WTC11 (cell line): ENCODE measurements around the gene IL1B. TPM values are rescaled to one million over a fixed set of nuclear protein-coding genes. Genes with fewer than 3 reads are reported as not detected.

Experiments used
- ATAC-seq: fragments of 200-7000 bp; cut with Tn5 transposase; 2 replicates; pipeline ENCODE4 v1.10.0; 2021; ENCODE audit warnings: mild to moderate bottlenecking, moderate library complexity
- CTCF ChIA-PET: fragments of 300-600 bp; sonication (Branson Sonifier 250); formaldehyde crosslinking; loops from one replicate; lab custom pipeline; 2021; ENCODE audit warnings: antibody characterized with exemption; lab: Charles Lee
- POLR2A ChIA-PET: fragments of 350-600 bp; sonication (Branson Sonifier 250); formaldehyde crosslinking; loops from one replicate; lab custom pipeline; 2021; ENCODE audit warnings: antibody characterized with exemption; lab: Charles Lee
- DNase-seq: peaks from one replicate; pipeline ENCODE4 v3.0.0; 2021; ENCODE audit warnings: low spot score
- H3K27ac Mint-ChIP-seq: 2 replicates; pipeline ENCODE4 v1.8.0; 2021; ENCODE audit warnings: mixed read lengths
- H3K27me3 Mint-ChIP-seq: 2 replicates; pipeline ENCODE4 v1.8.0; 2021; ENCODE audit warnings: low read depth, mild to moderate bottlenecking, moderate library complexity, mixed read lengths
- H3K36me3 Mint-ChIP-seq: 2 replicates; pipeline ENCODE4 v1.8.0; 2021; ENCODE audit warnings: mixed read lengths
- H3K4me1 Mint-ChIP-seq: 2 replicates; pipeline ENCODE4 v1.8.0; 2022; ENCODE audit warnings: mixed read lengths
- H3K4me3 Mint-ChIP-seq: 2 replicates; pipeline ENCODE4 v1.8.0; 2021; ENCODE audit warnings: mild to moderate bottlenecking, moderate library complexity, mixed read lengths
- H3K9me3 Mint-ChIP-seq: 2 replicates; pipeline ENCODE4 v1.8.0; 2021; ENCODE audit warnings: mixed read lengths
- FOXK1 ChIP-seq: sonication (generic); formaldehyde crosslinking; IDR thresholded peaks from 2 replicates; pipeline ENCODE4 v1.8.0; 2022; ENCODE audit warnings: mild to moderate bottlenecking, moderate library complexity, missing genetic modification reagents
- GTF2I ChIP-seq: fragments of 250-450 bp; sonication (Bioruptor Pico); conservative IDR thresholded peaks from 2 replicates; pipeline ENCODE4 v1.4.0; 2021; ENCODE audit warnings: mild to moderate bottlenecking
- HMGA2 ChIP-seq: fragments of 250-450 bp; sonication (Bioruptor Pico); IDR thresholded peaks from 2 replicates; pipeline ENCODE4 v1.4.0; 2021; ENCODE audit warnings: mild to moderate bottlenecking, moderate library complexity
- MYBL2 ChIP-seq: sonication (generic); formaldehyde crosslinking; IDR thresholded peaks from 2 replicates; pipeline ENCODE4 v1.8.1; 2023; ENCODE audit warnings: mild to moderate bottlenecking, moderate library complexity, missing genetic modification reagents
- NFE2L1 ChIP-seq: sonication (generic); formaldehyde crosslinking; IDR thresholded peaks from 2 replicates; pipeline ENCODE4 v1.8.1; 2023; ENCODE audit warnings: missing genetic modification reagents
- NR1H2 ChIP-seq: sonication (generic); formaldehyde crosslinking; IDR thresholded peaks from 2 replicates; pipeline ENCODE4 v1.9.0; 2021; ENCODE audit warnings: mild to moderate bottlenecking, moderate library complexity, missing genetic modification reagents
- SMAD4 ChIP-seq: sonication (generic); formaldehyde crosslinking; IDR thresholded peaks from 2 replicates; pipeline ENCODE4 v1.8.0; 2022; ENCODE audit warnings: mild to moderate bottlenecking, missing genetic modification reagents
- TCF7 ChIP-seq: sonication (generic); formaldehyde crosslinking; IDR thresholded peaks from 2 replicates; pipeline ENCODE4 v1.8.0; 2022; ENCODE audit warnings: mild to moderate bottlenecking, low read depth, missing genetic modification reagents, moderate library complexity
- ZNF219 ChIP-seq: sonication (generic); formaldehyde crosslinking; IDR thresholded peaks from 2 replicates; pipeline ENCODE4 v1.8.0; 2023; ENCODE audit warnings: missing genetic modification reagents, mild to moderate bottlenecking, borderline replicate concordance
- total RNA-seq: library from RNA; stranded (reverse); gene quantifications from 3 replicates; pipeline ENCODE4 v1.2.3, GENCODE V29; 2021
- TF ChIP-seq, protein P1 (sequence below): sonication (generic); formaldehyde crosslinking; IDR thresholded peaks from 2 replicates; pipeline ENCODE4 v1.8.1; 2023; ENCODE audit warnings: mild to moderate bottlenecking, missing genetic modification reagents, moderate library complexity
- TF ChIP-seq, protein P2 (sequence below): sonication (generic); formaldehyde crosslinking; IDR thresholded peaks from 2 replicates; pipeline ENCODE4 v1.8.1; 2022; ENCODE audit warnings: low read depth, missing genetic modification reagents, borderline replicate concordance
- TF ChIP-seq, protein P3 (sequence below): sonication (generic); formaldehyde crosslinking; IDR thresholded peaks from 2 replicates; pipeline ENCODE4 v1.8.1; 2022; ENCODE audit warnings: mild to moderate bottlenecking, moderate library complexity, missing genetic modification reagents
- TF ChIP-seq, protein P4 (sequence below): sonication (generic); formaldehyde crosslinking; IDR thresholded peaks from 2 replicates; pipeline ENCODE4 v1.8.0; 2022; ENCODE audit warnings: mild to moderate bottlenecking, missing genetic modification reagents
- TF ChIP-seq, protein P5 (sequence below): fragments of 250-450 bp; sonication (Bioruptor Pico); conservative IDR thresholded peaks from 2 replicates; pipeline ENCODE4 v1.9.0; 2021; ENCODE audit warnings: mild to moderate bottlenecking

IL1B gene
- total RNA-seq, 1 experiment from 2014 or later, result not detected

DNA sequence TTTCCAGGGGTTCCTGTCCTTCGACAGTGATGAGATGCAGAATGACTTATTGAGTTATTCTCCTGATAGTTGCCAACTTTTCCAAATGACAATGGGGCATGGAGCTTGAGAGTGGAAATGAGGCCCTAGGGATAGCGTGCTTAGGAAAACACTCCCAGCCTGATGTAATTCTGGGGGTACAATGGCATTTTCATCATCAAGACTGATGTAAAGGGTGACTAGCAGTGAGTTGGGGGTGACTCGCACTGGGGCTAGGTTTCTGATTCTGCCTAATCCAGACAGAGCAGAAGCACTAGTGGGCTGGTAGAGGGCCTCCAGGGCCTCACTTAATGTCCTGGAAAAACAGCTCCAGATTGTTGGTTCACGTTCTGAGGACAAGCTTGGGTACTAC, 40.4 kb upstream of the IL1B start:
- no peak overlapping the region for H3K4me3 Mint-ChIP-seq
- no peaks in the 10 kb centered on the region; the same call in 1 of the 2 replicates for H3K4me1 Mint-ChIP-seq
- H3K9me3 Mint-ChIP-seq, result no peaks in the 10 kb centered on the region
- H3K27ac Mint-ChIP-seq, result no peak overlapping the region
- no peaks in the 10 kb centered on the region for H3K27me3 Mint-ChIP-seq
- DNase-seq, result no peak
- no peak for TF ChIP-seq MYBL2 (CRISPR knock-in tag)
- TF ChIP-seq GTF2I (CRISPR knock-in tag), result no peak
- TF ChIP-seq, protein P1, sequence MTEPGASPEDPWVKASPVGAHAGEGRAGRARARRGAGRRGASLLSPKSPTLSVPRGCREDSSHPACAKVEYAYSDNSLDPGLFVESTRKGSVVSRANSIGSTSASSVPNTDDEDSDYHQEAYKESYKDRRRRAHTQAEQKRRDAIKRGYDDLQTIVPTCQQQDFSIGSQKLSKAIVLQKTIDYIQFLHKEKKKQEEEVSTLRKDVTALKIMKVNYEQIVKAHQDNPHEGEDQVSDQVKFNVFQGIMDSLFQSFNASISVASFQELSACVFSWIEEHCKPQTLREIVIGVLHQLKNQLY (CRISPR knock-in tag), result no peak
- TF ChIP-seq, protein P2, sequence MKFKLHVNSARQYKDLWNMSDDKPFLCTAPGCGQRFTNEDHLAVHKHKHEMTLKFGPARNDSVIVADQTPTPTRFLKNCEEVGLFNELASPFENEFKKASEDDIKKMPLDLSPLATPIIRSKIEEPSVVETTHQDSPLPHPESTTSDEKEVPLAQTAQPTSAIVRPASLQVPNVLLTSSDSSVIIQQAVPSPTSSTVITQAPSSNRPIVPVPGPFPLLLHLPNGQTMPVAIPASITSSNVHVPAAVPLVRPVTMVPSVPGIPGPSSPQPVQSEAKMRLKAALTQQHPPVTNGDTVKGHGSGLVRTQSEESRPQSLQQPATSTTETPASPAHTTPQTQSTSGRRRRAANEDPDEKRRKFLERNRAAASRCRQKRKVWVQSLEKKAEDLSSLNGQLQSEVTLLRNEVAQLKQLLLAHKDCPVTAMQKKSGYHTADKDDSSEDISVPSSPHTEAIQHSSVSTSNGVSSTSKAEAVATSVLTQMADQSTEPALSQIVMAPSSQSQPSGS (CRISPR knock-in tag), result no peak
- no peak for TF ChIP-seq ZNF219 (CRISPR knock-in tag)
- TF ChIP-seq, all 79 proteins: peak for 0
- H3K36me3 Mint-ChIP-seq, result no peaks in the 10 kb centered on the region
- POLR2A ChIA-PET, result no interaction called here
- CTCF ChIA-PET, result interaction anchor here (1.0 kb wide), 1 partner anchor 65 kb away, joined by 4 read pairs; no protein-coding TSS in a partner anchor
- ATAC-seq, result no peak

DNA sequence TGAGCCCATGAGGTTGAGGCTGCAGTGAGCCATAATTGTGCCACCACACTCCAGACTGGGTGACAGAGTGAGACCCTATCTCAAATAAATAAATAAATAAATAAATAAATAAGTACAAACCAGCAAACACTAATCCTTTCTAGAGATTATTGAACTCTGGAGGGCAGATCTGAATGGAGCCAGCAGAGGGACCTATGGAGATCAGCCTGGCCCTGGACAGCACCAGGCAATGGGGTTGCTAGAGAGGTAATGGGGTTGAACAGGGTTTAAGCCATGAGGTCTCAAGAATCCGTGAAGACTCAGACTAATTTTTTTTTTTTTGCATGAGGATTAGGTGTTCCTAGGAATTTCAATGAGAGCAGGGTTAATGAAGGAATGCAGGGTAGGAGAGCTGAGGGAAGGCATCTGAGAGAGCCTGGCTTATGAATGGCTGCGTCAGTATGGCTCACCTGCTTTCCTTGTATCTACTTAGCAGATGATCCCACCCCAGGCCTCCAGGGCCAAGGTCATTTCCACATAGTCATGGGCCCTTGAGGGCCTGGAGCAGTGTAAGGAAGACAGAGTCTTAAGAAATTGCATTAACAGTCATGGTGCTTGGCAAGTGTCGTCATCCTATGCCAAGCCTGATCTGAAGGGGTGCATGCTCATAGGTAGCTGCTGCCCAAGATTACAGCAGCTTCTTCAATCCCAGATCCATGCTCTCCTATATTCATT, 39.8 kb upstream of the IL1B start:
- H3K9me3 Mint-ChIP-seq, result no peaks in the 10 kb centered on the region
- CTCF ChIA-PET, result interaction anchor here (1.0 kb wide), 1 partner anchor 65 kb away, joined by 4 read pairs; no protein-coding TSS in a partner anchor
- ATAC-seq, result peak; percentile 47
- DNase-seq, result no peak
- H3K36me3 Mint-ChIP-seq, result no peaks in the 10 kb centered on the region
- H3K4me1 Mint-ChIP-seq, result peaks cover 2% of the 10 kb centered on the region
- POLR2A ChIA-PET, result no interaction called here
- no peak overlapping the region for H3K4me3 Mint-ChIP-seq
- no peak overlapping the region for H3K27ac Mint-ChIP-seq
- no peak for TF ChIP-seq TCF7 (CRISPR knock-in tag)
- TF ChIP-seq SMAD4 (CRISPR knock-in tag), result no peak
- TF ChIP-seq, protein P3, sequence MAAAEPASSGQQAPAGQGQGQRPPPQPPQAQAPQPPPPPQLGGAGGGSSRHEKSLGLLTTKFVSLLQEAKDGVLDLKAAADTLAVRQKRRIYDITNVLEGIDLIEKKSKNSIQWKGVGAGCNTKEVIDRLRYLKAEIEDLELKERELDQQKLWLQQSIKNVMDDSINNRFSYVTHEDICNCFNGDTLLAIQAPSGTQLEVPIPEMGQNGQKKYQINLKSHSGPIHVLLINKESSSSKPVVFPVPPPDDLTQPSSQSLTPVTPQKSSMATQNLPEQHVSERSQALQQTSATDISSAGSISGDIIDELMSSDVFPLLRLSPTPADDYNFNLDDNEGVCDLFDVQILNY (CRISPR knock-in tag), result no peak
- no peak for TF ChIP-seq NR1H2 (CRISPR knock-in tag)
- TF ChIP-seq FOXK1 (CRISPR knock-in tag), result no peak
- TF ChIP-seq, protein P4, sequence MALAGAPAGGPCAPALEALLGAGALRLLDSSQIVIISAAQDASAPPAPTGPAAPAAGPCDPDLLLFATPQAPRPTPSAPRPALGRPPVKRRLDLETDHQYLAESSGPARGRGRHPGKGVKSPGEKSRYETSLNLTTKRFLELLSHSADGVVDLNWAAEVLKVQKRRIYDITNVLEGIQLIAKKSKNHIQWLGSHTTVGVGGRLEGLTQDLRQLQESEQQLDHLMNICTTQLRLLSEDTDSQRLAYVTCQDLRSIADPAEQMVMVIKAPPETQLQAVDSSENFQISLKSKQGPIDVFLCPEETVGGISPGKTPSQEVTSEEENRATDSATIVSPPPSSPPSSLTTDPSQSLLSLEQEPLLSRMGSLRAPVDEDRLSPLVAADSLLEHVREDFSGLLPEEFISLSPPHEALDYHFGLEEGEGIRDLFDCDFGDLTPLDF (CRISPR knock-in tag), result no peak
- H3K27me3 Mint-ChIP-seq, result no peaks in the 10 kb centered on the region

DNA sequence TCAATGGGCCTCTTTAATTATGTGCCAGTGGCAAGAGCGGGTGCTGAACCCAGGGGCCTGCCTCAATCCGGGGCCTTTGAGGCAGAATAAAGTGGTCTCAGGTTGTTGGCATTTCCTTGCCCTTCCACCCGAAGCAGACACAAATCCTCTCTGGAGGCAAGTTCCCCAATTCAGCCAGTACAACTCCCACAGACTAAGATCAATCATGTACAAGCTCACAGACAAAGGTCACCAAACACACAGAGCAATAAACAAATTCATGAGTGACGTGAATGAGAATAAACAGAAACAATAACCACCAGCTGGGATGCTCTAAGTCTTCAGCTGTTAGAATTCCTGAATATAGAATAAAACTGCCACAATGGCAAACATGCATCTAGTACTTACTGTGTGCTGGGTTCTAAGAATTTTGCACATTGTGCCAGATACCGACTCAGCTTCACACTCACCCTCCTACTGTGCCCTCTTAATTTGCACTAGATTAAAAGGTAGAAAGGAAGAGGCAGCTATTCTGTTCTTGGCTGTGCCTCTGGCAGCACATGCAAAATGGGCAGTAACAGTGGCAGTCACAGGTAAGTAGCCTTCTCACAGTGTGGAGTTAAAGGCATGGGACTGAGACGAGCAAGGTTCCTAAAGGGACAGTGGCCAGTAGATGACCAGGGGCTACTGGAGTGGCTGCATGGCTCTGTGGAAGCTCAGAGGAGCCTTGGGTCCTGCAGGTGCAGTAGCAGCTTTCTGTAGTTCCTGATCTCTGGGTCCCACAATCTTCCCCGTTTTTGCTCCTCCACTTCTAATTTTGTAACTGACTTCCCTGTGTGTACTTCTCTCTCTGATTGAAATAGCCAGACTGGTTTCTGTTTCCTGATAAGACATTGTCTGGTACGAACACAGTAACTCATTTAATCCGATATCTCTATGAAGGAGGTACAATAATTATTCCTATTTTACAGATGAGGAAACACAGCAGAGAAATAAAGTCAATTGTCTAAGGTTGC, 34.6 kb upstream of the IL1B start:
- peak overlapping the region; percentile 30 for H3K27ac Mint-ChIP-seq
- ChIA-PET POLR2A (interaction anchor here (0.6 kb wide), 1 partner anchor 180 kb away, joined by 3 read pairs; no protein-coding TSS in a partner anchor), CTCF (interaction anchor here (1.1 to 2.2 kb wide), 2 partner anchors 14 to 70 kb away, joined by 6 to 13 read pairs; no protein-coding TSS in a partner anchor)
- H3K36me3 Mint-ChIP-seq, result peaks cover 11% of the 10 kb centered on the region
- TF ChIP-seq, protein P5, sequence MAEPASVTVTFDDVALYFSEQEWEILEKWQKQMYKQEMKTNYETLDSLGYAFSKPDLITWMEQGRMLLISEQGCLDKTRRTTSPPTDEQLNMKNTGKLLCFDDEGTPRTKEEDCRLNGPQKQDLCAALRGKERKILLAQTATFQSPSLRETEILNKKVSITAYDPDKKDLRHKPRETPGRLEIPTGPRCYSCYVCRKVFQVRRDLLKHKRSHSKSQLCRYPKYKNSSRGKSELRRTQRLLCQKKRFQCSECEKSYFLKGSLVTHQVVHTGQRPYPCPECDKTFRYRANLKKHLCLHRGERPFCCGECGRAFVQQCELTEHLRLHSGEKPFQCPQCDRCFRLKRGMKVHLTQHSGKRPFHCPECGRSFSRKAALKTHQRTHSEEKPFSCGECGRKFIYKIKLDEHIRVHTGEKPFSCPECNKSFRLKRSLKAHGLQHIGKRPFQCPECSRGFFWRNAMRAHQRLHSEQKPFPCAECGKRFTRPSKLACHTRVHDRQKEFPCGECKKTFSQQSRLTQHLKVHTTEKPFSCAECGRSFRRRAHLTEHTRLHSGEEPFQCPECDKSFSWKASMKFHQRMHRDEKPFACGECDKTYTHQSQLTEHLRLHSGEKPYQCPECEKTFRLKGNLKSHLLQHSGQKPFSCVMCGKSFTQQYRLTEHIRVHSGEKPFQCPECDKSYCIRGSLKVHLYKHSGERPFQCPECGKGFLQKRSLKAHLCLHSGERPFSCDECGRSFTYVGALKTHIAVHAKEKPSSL (CRISPR knock-in tag), result no peak
- TF ChIP-seq NFE2L1 (CRISPR knock-in tag) (no peak), HMGA2 (CRISPR knock-in tag) (no peak)
- H3K4me3 Mint-ChIP-seq, result no peak overlapping the region
- peaks cover 7% of the 10 kb centered on the region; the same call in 1 of the 2 replicates for H3K27me3 Mint-ChIP-seq
- peaks cover 22% of the 10 kb centered on the region for H3K9me3 Mint-ChIP-seq
- H3K4me1 Mint-ChIP-seq, result peaks cover 24% of the 10 kb centered on the region
- DNase-seq (no peak), ATAC-seq (peak; percentile 38)
